Measurements from ENCODE around the gene SDC3. TPM values are rescaled to one million over a fixed set of nuclear protein-coding genes. Genes with fewer than 3 reads are reported as not detected.

Gene SDC3
- total RNA-seq, 1 donor from 2014 or later, result 113 TPM

- H3K4me1 ChIP-seq (ENCODE audit: insufficient read depth, low read length), result no peaks in the 10 kb centered on the region
- Mint-ChIP-seq H3K4me1 (ENCODE audit: low read depth, unreplicated experiment) (peaks cover 9% of the 10 kb centered on the region), H3K4me3 (ENCODE audit: unreplicated experiment) (no peak overlapping the region), H3K27me3 (ENCODE audit: low read depth, unreplicated experiment) (no peaks in the 10 kb centered on the region), H3K36me3 (ENCODE audit: low read depth, unreplicated experiment) (peaks cover 47% of the 10 kb centered on the region), H3K9me3 (ENCODE audit: unreplicated experiment) (no peaks in the 10 kb centered on the region), H3K27ac (ENCODE audit: unreplicated experiment) (no peak overlapping the region)
- no peaks in the 10 kb centered on the region for H3K9me3 ChIP-seq (ENCODE audit: insufficient read depth, low read depth, low read length)
- peaks cover 63% of the 10 kb centered on the region for H3K79me2 ChIP-seq (ENCODE audit: insufficient read depth, low read length)
- no peak for TF ChIP-seq CTCF (IDR thresholded peaks at IDR 0.05; ENCODE audit: insufficient read depth, low read depth, low read length)
- TF ChIP-seq EZH2 (IDR thresholded peaks at IDR 0.05; ENCODE audit: insufficient read depth, low read length), result no peak
- no peak overlapping the region for H3K4me2 ChIP-seq (ENCODE audit: low read length)
- peaks cover 64% of the 10 kb centered on the region for H4K20me1 ChIP-seq (ENCODE audit: insufficient read depth, low read length)
- no peak overlapping the region for H3K4me3 ChIP-seq (ENCODE audit: insufficient read depth, low read depth, low read length)
- no peaks in the 10 kb centered on the region for H3K27me3 ChIP-seq (ENCODE audit: insufficient read depth, low read length)
- H2AFZ ChIP-seq (ENCODE audit: low read depth, low read length), result no peak overlapping the region
- H3K36me3 ChIP-seq (ENCODE audit: insufficient read depth, low read length), result peaks cover 61% of the 10 kb centered on the region
- peak overlapping the region; percentile 2 for H3K27ac ChIP-seq (ENCODE audit: low read depth, low read length)
- DNase-seq (ENCODE audit: low read depth) (no peak), FAIRE-seq (no peak)
- H3K9ac ChIP-seq (ENCODE audit: low read length), result no peak overlapping the region
These were observed 39.7 kb upstream of the SDC3 start for GRCh38 chr1:30948278-30948677.

GRCh38 chr1:30947212-30947611 lies 38.7 kb upstream of the SDC3 start:
- Histone ChIP-seq H3K79me2 (ENCODE audit: insufficient read depth, low read length) (peaks cover 65% of the 10 kb centered on the region), H3K9me3 (ENCODE audit: insufficient read depth, low read depth, low read length) (no peaks in the 10 kb centered on the region), H3K9ac (ENCODE audit: low read length) (no peak overlapping the region), H2AFZ (ENCODE audit: low read depth, low read length) (no peak overlapping the region), H3K27ac (ENCODE audit: low read depth, low read length) (no peak overlapping the region), H4K20me1 (ENCODE audit: insufficient read depth, low read length) (peaks cover 68% of the 10 kb centered on the region), H3K36me3 (ENCODE audit: insufficient read depth, low read length) (peaks cover 61% of the 10 kb centered on the region), H3K4me2 (ENCODE audit: low read length) (no peak overlapping the region), H3K4me3 (ENCODE audit: insufficient read depth, low read depth, low read length) (no peak overlapping the region), H3K4me1 (ENCODE audit: insufficient read depth, low read length) (peaks cover 7% of the 10 kb centered on the region), H3K27me3 (ENCODE audit: insufficient read depth, low read length) (no peaks in the 10 kb centered on the region)
- Mint-ChIP-seq H3K27me3 (ENCODE audit: low read depth, unreplicated experiment) (no peaks in the 10 kb centered on the region), H3K4me3 (ENCODE audit: unreplicated experiment) (no peak overlapping the region), H3K9me3 (ENCODE audit: unreplicated experiment) (no peaks in the 10 kb centered on the region), H3K27ac (ENCODE audit: unreplicated experiment) (no peak overlapping the region), H3K36me3 (ENCODE audit: low read depth, unreplicated experiment) (peaks cover 44% of the 10 kb centered on the region), H3K4me1 (ENCODE audit: low read depth, unreplicated experiment) (peaks cover 9% of the 10 kb centered on the region)
- no peak for FAIRE-seq
- no peak for TF ChIP-seq EZH2 (IDR thresholded peaks at IDR 0.05; ENCODE audit: insufficient read depth, low read length)
- no peak for TF ChIP-seq CTCF (IDR thresholded peaks at IDR 0.05; ENCODE audit: insufficient read depth, low read depth, low read length)
- no peak for DNase-seq (ENCODE audit: low read depth)

GRCh38 chr1:30942326-30942963 lies 33.9 kb upstream of the SDC3 start:
- DNase-seq (ENCODE audit: low read depth), result no peak
- no peaks in the 10 kb centered on the region for H3K9me3 ChIP-seq (ENCODE audit: insufficient read depth, low read depth, low read length)
- Mint-ChIP-seq H3K9me3 (ENCODE audit: unreplicated experiment) (no peaks in the 10 kb centered on the region), H3K4me3 (ENCODE audit: unreplicated experiment) (no peak overlapping the region), H3K36me3 (ENCODE audit: low read depth, unreplicated experiment) (peaks cover 21% of the 10 kb centered on the region), H3K4me1 (ENCODE audit: low read depth, unreplicated experiment) (peaks cover 4% of the 10 kb centered on the region), H3K27ac (ENCODE audit: unreplicated experiment) (no peak overlapping the region), H3K27me3 (ENCODE audit: low read depth, unreplicated experiment) (no peaks in the 10 kb centered on the region)
- H3K27ac ChIP-seq (ENCODE audit: low read depth, low read length), result no peak overlapping the region
- no peak overlapping the region for H3K4me2 ChIP-seq (ENCODE audit: low read length)
- no peak overlapping the region for H3K4me3 ChIP-seq (ENCODE audit: insufficient read depth, low read depth, low read length)
- H4K20me1 ChIP-seq (ENCODE audit: insufficient read depth, low read length), result peaks cover 69% of the 10 kb centered on the region
- peaks cover 58% of the 10 kb centered on the region for H3K36me3 ChIP-seq (ENCODE audit: insufficient read depth, low read length)
- H3K27me3 ChIP-seq (ENCODE audit: insufficient read depth, low read length), result no peaks in the 10 kb centered on the region
- TF ChIP-seq EZH2 (IDR thresholded peaks at IDR 0.05; ENCODE audit: insufficient read depth, low read length), result no peak
- TF ChIP-seq CTCF (IDR thresholded peaks at IDR 0.05; ENCODE audit: insufficient read depth, low read depth, low read length), result no peak
- no peak overlapping the region for H2AFZ ChIP-seq (ENCODE audit: low read depth, low read length)
- H3K9ac ChIP-seq (ENCODE audit: low read length), result no peak overlapping the region
- peaks cover 46% of the 10 kb centered on the region for H3K79me2 ChIP-seq (ENCODE audit: insufficient read depth, low read length)
- peaks cover 7% of the 10 kb centered on the region for H3K4me1 ChIP-seq (ENCODE audit: insufficient read depth, low read length)
- FAIRE-seq, result no peak

Measured in astrocyte (in vitro differentiated cells and primary cell).